GM21360 (cell line): ENCODE measurements around the gene THOC7.

ENCODE experiments used
- ATAC-seq: cut with Tn5 transposase; IDR thresholded peaks from one replicate; pipeline ENCODE4 v1.9.1; 2021; ENCODE audit warnings: mild to moderate bottlenecking, moderate library complexity; ENCODE audit not compliant: unreplicated experiment

The THOC7 gene

GRCh38 chr3:63878394-63879060, 14.9 kb upstream of the THOC7 start:
- ATAC-seq = no peak

GRCh38 chr3:63877737-63878393, 14.3 kb upstream of the THOC7 start:
- no peak for ATAC-seq

- ATAC-seq = no peak
These were observed 12.7 kb upstream of the THOC7 start for GRCh38 chr3:63876260-63876659.

GRCh38 chr3:63875510-63875909, 11.9 kb upstream of the THOC7 start:
- no peak for ATAC-seq

GRCh38 chr3:63874769-63875168, 11.2 kb upstream of the THOC7 start:
- ATAC-seq = no peak

GRCh38 chr3:63872135-63872924, 8.7 kb upstream of the THOC7 start:
- no peak for ATAC-seq

- ATAC-seq = no peak
These were observed 7.0 kb upstream of the THOC7 start for GRCh38 chr3:63870615-63871005.

- no peak for ATAC-seq
These were observed 6.5 kb upstream of the THOC7 start for GRCh38 chr3:63869940-63870614.

GRCh38 chr3:63867225-63867624, 3.6 kb upstream of the THOC7 start:
- ATAC-seq = no peak

- no peak for ATAC-seq
These were observed 1.3 kb upstream of the THOC7 start for GRCh38 chr3:63864965-63865327.

GRCh38 chr3:63864008-63864964, 681 bp upstream of the THOC7 start:
- ATAC-seq = peak; percentile 38

GRCh38 chr3:63862804-63863149, 828 bp downstream of the THOC7 start:
- ATAC-seq = no peak

- ATAC-seq = no peak
These were observed 2.3 kb downstream of the THOC7 start for GRCh38 chr3:63861306-63861705.

GRCh38 chr3:63860776-63861175, 2.8 kb downstream of the THOC7 start:
- ATAC-seq = no peak

GRCh38 chr3:63857311-63857710, 6.3 kb downstream of the THOC7 start:
- no peak for ATAC-seq

- ATAC-seq = no peak
These were observed 8.2 kb downstream of the THOC7 start for GRCh38 chr3:63855333-63855940.

- ATAC-seq = no peak
These were observed 10.5 kb downstream of the THOC7 start for GRCh38 chr3:63853106-63853505.

GRCh38 chr3:63851287-63851686, 12.3 kb downstream of the THOC7 start:
- ATAC-seq = no peak

GRCh38 chr3:63849175-63849574, 14.4 kb downstream of the THOC7 start:
- ATAC-seq = no peak
